ENCODE measurements around the gene ZBTB20.

The ZBTB20 gene

DNA sequence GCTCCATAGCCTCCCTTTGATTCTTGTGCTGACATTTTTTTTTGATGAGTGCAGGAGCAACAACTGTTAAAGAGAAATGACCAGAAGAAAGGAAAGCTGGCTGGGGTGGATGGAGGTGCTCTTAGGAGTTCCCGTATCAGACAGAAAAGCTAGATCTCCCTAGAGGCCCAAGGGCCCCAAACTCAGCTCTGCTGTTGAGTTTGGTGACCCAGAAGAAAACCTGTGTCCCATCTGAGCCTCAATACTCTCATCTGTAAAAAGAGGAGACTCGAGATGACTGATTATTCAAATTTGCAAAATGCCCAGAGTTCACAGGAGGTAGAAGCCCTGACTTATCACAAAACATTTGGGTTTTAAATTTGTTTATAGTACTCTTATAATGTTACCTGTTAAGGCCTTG, 710.9 kb downstream of the ZBTB20 start:
- Histone ChIP-seq H3K27ac (replicated peaks) (no peak overlapping the region), H3K4me3 (replicated peaks; ENCODE audit: insufficient read depth, low read length) (no peak overlapping the region), H3K27me3 (ENCODE audit: insufficient read depth, poor library complexity, severe bottlenecking) (no peaks in the 10 kb centered on the region)
- TF ChIP-seq, protein P1, sequence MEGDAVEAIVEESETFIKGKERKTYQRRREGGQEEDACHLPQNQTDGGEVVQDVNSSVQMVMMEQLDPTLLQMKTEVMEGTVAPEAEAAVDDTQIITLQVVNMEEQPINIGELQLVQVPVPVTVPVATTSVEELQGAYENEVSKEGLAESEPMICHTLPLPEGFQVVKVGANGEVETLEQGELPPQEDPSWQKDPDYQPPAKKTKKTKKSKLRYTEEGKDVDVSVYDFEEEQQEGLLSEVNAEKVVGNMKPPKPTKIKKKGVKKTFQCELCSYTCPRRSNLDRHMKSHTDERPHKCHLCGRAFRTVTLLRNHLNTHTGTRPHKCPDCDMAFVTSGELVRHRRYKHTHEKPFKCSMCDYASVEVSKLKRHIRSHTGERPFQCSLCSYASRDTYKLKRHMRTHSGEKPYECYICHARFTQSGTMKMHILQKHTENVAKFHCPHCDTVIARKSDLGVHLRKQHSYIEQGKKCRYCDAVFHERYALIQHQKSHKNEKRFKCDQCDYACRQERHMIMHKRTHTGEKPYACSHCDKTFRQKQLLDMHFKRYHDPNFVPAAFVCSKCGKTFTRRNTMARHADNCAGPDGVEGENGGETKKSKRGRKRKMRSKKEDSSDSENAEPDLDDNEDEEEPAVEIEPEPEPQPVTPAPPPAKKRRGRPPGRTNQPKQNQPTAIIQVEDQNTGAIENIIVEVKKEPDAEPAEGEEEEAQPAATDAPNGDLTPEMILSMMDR (IDR thresholded peaks at IDR 0.05; ENCODE audit: insufficient read depth, low read length): no peak
- no peak for TF ChIP-seq GABPA (IDR thresholded peaks at IDR 0.05; ENCODE audit: low read depth)
- no peak for TF ChIP-seq POLR2AphosphoS5 (IDR thresholded peaks at IDR 0.05; ENCODE audit: low read depth)
- TF ChIP-seq SPI1 (IDR thresholded peaks at IDR 0.05; ENCODE audit: borderline replicate concordance, low read depth): no peak
- TF ChIP-seq, protein P2, sequence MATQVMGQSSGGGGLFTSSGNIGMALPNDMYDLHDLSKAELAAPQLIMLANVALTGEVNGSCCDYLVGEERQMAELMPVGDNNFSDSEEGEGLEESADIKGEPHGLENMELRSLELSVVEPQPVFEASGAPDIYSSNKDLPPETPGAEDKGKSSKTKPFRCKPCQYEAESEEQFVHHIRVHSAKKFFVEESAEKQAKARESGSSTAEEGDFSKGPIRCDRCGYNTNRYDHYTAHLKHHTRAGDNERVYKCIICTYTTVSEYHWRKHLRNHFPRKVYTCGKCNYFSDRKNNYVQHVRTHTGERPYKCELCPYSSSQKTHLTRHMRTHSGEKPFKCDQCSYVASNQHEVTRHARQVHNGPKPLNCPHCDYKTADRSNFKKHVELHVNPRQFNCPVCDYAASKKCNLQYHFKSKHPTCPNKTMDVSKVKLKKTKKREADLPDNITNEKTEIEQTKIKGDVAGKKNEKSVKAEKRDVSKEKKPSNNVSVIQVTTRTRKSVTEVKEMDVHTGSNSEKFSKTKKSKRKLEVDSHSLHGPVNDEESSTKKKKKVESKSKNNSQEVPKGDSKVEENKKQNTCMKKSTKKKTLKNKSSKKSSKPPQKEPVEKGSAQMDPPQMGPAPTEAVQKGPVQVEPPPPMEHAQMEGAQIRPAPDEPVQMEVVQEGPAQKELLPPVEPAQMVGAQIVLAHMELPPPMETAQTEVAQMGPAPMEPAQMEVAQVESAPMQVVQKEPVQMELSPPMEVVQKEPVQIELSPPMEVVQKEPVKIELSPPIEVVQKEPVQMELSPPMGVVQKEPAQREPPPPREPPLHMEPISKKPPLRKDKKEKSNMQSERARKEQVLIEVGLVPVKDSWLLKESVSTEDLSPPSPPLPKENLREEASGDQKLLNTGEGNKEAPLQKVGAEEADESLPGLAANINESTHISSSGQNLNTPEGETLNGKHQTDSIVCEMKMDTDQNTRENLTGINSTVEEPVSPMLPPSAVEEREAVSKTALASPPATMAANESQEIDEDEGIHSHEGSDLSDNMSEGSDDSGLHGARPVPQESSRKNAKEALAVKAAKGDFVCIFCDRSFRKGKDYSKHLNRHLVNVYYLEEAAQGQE (IDR thresholded peaks at IDR 0.05; ENCODE audit: insufficient replicate concordance, low read depth): no peak
- no peak for DNase-seq (ENCODE audit: low read depth in 1 of 2, low spot score in 1 of 2)

GRCh38 chr3:114435386-114436115, 711.5 kb downstream of the ZBTB20 start:
- Histone ChIP-seq H3K27ac (replicated peaks) (no peak overlapping the region), H3K27me3 (ENCODE audit: insufficient read depth, poor library complexity, severe bottlenecking) (no peaks in the 10 kb centered on the region), H3K4me3 (replicated peaks; ENCODE audit: insufficient read depth, low read length) (no peak overlapping the region)
- no peak for TF ChIP-seq POLR2AphosphoS5 (IDR thresholded peaks at IDR 0.05; ENCODE audit: low read depth)
- no peak for TF ChIP-seq SPI1 (IDR thresholded peaks at IDR 0.05; ENCODE audit: borderline replicate concordance, low read depth)
- TF ChIP-seq, protein P2 (IDR thresholded peaks at IDR 0.05; ENCODE audit: insufficient replicate concordance, low read depth): no peak
- TF ChIP-seq, protein P1 (IDR thresholded peaks at IDR 0.05; ENCODE audit: insufficient read depth, low read length): no peak
- TF ChIP-seq GABPA (IDR thresholded peaks at IDR 0.05; ENCODE audit: low read depth): no peak
- DNase-seq (ENCODE audit: low read depth in 1 of 2, low spot score in 1 of 2): no peak

DNA sequence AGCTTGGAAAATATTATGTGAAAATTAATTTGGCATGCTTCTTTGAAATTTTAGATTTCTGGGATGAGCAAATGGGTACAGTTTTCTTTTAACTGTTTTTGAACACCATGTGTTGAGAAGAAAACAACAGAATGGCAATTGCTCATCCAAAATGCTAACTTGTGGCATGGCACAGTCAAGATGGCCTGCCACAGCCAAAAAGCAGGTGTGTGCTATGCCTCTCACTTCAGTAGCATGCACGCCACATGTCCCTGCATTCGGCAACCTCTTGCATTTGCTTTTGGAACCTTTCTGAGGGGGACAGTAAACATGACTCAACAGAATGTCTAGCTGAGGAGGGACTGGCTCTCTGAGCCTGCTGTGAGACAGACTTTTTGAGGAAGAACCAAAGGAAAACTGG, 714.8 kb downstream of the ZBTB20 start:
- no peaks in the 10 kb centered on the region for H3K27me3 ChIP-seq (ENCODE audit: insufficient read depth, poor library complexity, severe bottlenecking)
- no peak for DNase-seq (ENCODE audit: low read depth in 1 of 2, low spot score in 1 of 2)
- H3K4me3 ChIP-seq (replicated peaks; ENCODE audit: insufficient read depth, low read length): no peak overlapping the region
- no peak overlapping the region for H3K27ac ChIP-seq (replicated peaks)
- TF ChIP-seq, protein P1 (IDR thresholded peaks at IDR 0.05; ENCODE audit: insufficient read depth, low read length): no peak
- no peak for TF ChIP-seq GABPA (IDR thresholded peaks at IDR 0.05; ENCODE audit: low read depth)
- TF ChIP-seq POLR2AphosphoS5 (IDR thresholded peaks at IDR 0.05; ENCODE audit: low read depth): no peak
- TF ChIP-seq, protein P2 (IDR thresholded peaks at IDR 0.05; ENCODE audit: insufficient replicate concordance, low read depth): no peak
- no peak for TF ChIP-seq SPI1 (IDR thresholded peaks at IDR 0.05; ENCODE audit: borderline replicate concordance, low read depth)
